ENCODE results near the gene KY. TPM values are rescaled to one million over a fixed set of nuclear protein-coding genes. Genes with fewer than 3 reads are reported as not detected.

KY gene
- polyA plus RNA-seq, 3 donors = 0.03 to 0.09 TPM; not detected in 1

DNA sequence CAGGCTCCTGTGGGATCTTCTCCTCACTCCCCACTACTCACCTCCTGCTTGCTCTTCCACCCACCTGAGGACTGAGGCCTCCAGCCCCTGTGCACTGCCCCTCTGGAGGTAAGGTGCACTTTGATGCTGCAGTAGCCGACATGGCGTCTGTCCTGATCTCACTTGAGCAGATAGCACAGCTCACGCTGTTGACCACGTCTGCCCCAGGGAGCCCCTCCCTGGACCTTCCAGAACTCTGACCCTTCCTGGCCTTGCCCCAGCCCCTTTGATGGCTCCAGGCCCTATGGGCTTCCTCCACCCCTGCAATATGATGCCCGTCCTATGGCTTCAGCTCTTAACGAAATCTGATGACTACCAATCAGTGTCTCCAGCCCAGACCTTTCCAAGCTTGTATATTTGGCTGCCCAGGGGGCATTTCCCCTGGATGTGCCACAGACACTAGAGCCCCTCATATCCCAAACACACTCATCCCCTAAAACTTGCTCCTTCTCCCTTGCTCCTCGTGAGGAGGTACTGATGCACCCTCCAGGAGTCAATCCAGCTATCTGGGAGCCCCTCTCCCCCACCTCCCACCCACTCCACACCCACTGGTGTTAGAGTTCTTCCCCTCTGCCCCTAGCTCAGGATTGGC, 27.1 kb downstream of the KY start:
- H3K4me3 Mint-ChIP-seq = no peak overlapping the region
- Histone ChIP-seq H3K9me3 (replicated peaks in 1 of 2; ENCODE audit: control insufficient read depth in 1 of 2, insufficient read depth in 1 of 2, low read length in 2 of 2) (no peaks in the 10 kb centered on the region), H3K36me3 (replicated peaks in 1 of 2; ENCODE audit: control insufficient read depth in 1 of 2, insufficient read depth in 2 of 2, low read length in 2 of 2) (no peaks in the 10 kb centered on the region), H3K4me2 (replicated peaks; ENCODE audit: extremely low read depth, low read length, poor library complexity, severe bottlenecking) (no peak overlapping the region), H3K27me3 (ENCODE audit: control insufficient read depth in 2 of 2, insufficient read depth in 2 of 2, low read length in 2 of 2) (no peaks in the 10 kb centered on the region), H2AFZ (ENCODE audit: insufficient read depth, low read depth, low read length, poor library complexity, severe bottlenecking) (no peak overlapping the region), H4K20me1 (ENCODE audit: insufficient read depth, low read length) (no peaks in the 10 kb centered on the region), H3K27ac (ENCODE audit: low read depth in 1 of 2, low read length in 2 of 2) (no peak overlapping the region), H3K79me2 (ENCODE audit: insufficient read depth, low read length) (no peaks in the 10 kb centered on the region), H3K4me3 (replicated peaks in 1 of 3; ENCODE audit: low read depth in 2 of 3, low read length in 3 of 3) (no peak overlapping the region), H3K4me1 (ENCODE audit: control insufficient read depth in 1 of 2, insufficient read depth in 2 of 2, low read length in 2 of 2) (peaks cover 0 to 4% of the 10 kb centered on the region in 2 donors), H3K9ac (ENCODE audit: insufficient read depth, low read length, poor library complexity, severe bottlenecking) (no peak overlapping the region)
- intact Hi-C loops (cut with micrococcal nuclease) = no loop called here
- TF ChIP-seq, protein P1, sequence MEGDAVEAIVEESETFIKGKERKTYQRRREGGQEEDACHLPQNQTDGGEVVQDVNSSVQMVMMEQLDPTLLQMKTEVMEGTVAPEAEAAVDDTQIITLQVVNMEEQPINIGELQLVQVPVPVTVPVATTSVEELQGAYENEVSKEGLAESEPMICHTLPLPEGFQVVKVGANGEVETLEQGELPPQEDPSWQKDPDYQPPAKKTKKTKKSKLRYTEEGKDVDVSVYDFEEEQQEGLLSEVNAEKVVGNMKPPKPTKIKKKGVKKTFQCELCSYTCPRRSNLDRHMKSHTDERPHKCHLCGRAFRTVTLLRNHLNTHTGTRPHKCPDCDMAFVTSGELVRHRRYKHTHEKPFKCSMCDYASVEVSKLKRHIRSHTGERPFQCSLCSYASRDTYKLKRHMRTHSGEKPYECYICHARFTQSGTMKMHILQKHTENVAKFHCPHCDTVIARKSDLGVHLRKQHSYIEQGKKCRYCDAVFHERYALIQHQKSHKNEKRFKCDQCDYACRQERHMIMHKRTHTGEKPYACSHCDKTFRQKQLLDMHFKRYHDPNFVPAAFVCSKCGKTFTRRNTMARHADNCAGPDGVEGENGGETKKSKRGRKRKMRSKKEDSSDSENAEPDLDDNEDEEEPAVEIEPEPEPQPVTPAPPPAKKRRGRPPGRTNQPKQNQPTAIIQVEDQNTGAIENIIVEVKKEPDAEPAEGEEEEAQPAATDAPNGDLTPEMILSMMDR (IDR thresholded peaks at IDR 0.05) = no peak
- WGBS (ENCODE audit: insufficient coverage) = 98% methylated on average over 7 of the region's 7 CpGs
- no peak for DNase-seq
- peaks cover 15% of the 10 kb centered on the region for H3K4me1 Mint-ChIP-seq
- H3K27me3 Mint-ChIP-seq (ENCODE audit: low read depth in 3 of 3) = peaks cover 0 to 2% (median 0%) of the 10 kb centered on the region in 3 donors
- H3K9me3 Mint-ChIP-seq = peaks cover 0 to 4% (median 0%) of the 10 kb centered on the region in 7 donors
- H3K27ac Mint-ChIP-seq = no peak overlapping the region
- H3K36me3 Mint-ChIP-seq = no peaks in the 10 kb centered on the region

DNA sequence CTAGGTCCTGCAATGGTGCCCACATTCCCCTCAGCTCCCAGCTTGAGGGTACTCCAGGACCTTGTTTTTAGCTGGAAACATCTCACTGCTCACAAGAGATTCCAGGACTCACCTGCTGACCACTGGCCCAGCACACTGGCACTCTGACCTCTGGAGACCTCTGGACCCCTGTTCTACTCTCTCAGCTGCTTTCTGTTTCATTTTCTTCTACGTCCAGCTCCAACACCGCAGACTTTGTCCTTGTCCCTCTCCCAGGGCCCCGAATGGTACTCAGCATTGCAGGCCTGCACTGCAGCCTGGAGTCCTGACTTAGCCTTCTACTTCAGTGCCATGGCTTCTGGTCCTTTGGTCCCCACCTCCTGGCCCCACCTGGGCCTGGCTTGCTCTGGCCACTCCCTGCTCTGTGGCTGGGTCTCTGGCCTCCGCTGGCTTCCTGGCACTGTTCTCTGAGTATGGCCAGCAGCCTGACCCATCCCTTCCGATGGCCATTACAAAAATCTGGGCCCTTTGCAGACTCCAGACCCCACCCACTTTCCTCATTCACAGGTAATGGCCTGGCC, 27.9 kb downstream of the KY start:
- H3K4me3 Mint-ChIP-seq = no peak overlapping the region
- no peaks in the 10 kb centered on the region for H3K36me3 Mint-ChIP-seq
- TF ChIP-seq, protein P1 (IDR thresholded peaks at IDR 0.05) = no peak
- no peaks in the 10 kb centered on the region for H4K20me1 ChIP-seq (ENCODE audit: insufficient read depth, low read length)
- WGBS (ENCODE audit: insufficient coverage) = 85% methylated on average over 5 of the region's 5 CpGs
- no peak overlapping the region for H3K4me3 ChIP-seq (replicated peaks in 1 of 3; ENCODE audit: low read depth in 2 of 3, low read length in 3 of 3)
- H3K27ac Mint-ChIP-seq = peak overlapping the region in 3 of 7 donors; percentile 29 to 36 (median 33)
- peaks cover 0 to 4% (median 0%) of the 10 kb centered on the region in 7 donors for H3K9me3 Mint-ChIP-seq
- H3K9ac ChIP-seq (ENCODE audit: insufficient read depth, low read length, poor library complexity, severe bottlenecking) = no peak overlapping the region
- H3K4me1 Mint-ChIP-seq = peaks cover 13% of the 10 kb centered on the region
- no peak for DNase-seq
- H3K27me3 Mint-ChIP-seq (ENCODE audit: low read depth in 3 of 3) = peaks cover 0 to 2% (median 0%) of the 10 kb centered on the region in 3 donors
- no peaks in the 10 kb centered on the region for H3K27me3 ChIP-seq (ENCODE audit: control insufficient read depth in 2 of 2, insufficient read depth in 2 of 2, low read length in 2 of 2)
- H3K79me2 ChIP-seq (ENCODE audit: insufficient read depth, low read length) = no peaks in the 10 kb centered on the region
- no peaks in the 10 kb centered on the region for H3K36me3 ChIP-seq (replicated peaks in 1 of 2; ENCODE audit: control insufficient read depth in 1 of 2, insufficient read depth in 2 of 2, low read length in 2 of 2)
- no peak overlapping the region for H2AFZ ChIP-seq (ENCODE audit: insufficient read depth, low read depth, low read length, poor library complexity, severe bottlenecking)
- no peaks in the 10 kb centered on the region for H3K9me3 ChIP-seq (replicated peaks in 1 of 2; ENCODE audit: control insufficient read depth in 1 of 2, insufficient read depth in 1 of 2, low read length in 2 of 2)
- H3K4me2 ChIP-seq (replicated peaks; ENCODE audit: extremely low read depth, low read length, poor library complexity, severe bottlenecking) = no peak overlapping the region
- peaks cover 0 to 2% of the 10 kb centered on the region in 2 donors for H3K4me1 ChIP-seq (ENCODE audit: control insufficient read depth in 1 of 2, insufficient read depth in 2 of 2, low read length in 2 of 2)
- no peak overlapping the region for H3K27ac ChIP-seq (ENCODE audit: low read depth in 1 of 2, low read length in 2 of 2)
- intact Hi-C loops (cut with micrococcal nuclease) = no loop called here

All from CD14-positive monocyte (primary cell).